Gastroesophageal sphincter (tissue), 4 donors: ENCODE measurements around the gene UGT1A4. TPM values are rescaled to one million over a fixed set of nuclear protein-coding genes. Genes with fewer than 3 reads are reported as not detected.

ENCODE experiments used
- ATAC-seq: fragments of 150-250 bp; one replicate; pipeline ENCODE4 v1.9.1; 2016; ENCODE audit warnings: mild to moderate bottlenecking, moderate library complexity
- H3K27ac ChIP-seq, 4 donors: fragments of 200-600 bp; sonication (generic) in 3 of 4; 1 replicate in 3 of 4; 2 replicates in 1 of 4; pipeline ENCODE4 v1.5.1; 2016 to 2019
- H3K27me3 ChIP-seq: fragments of 200-600 bp; sonication (generic); one replicate; pipeline ENCODE4 v1.5.1; 2019
- H3K36me3 ChIP-seq, 2 donors: fragments of 200-600 bp; sonication (generic); one replicate each; pipeline ENCODE4 v1.5.1; 2019; ENCODE audit warnings: control low read depth in 1 of 2
- H3K4me1 ChIP-seq, 3 donors: fragments of 200-600 bp; sonication (generic); 1 replicate in 2 of 3; 2 replicates in 1 of 3; pipeline ENCODE4 v1.5.1; 2016 to 2019; ENCODE audit warnings: control low read depth in 2 of 3
- H3K4me3 ChIP-seq, 2 donors: fragments of 200-600 bp; sonication (generic); one replicate each; pipeline ENCODE4 v1.5.1; 2019; ENCODE audit warnings: mild to moderate bottlenecking in 1 of 2, moderate library complexity in 1 of 2
- H3K9me3 ChIP-seq, 3 donors: fragments of 200-600 bp; sonication (generic); one replicate each; pipeline ENCODE4 v1.5.1; 2017 to 2019; ENCODE audit warnings: control low read depth in 2 of 3
- EP300 ChIP-seq: sonication (generic); formaldehyde crosslinking; IDR thresholded peaks from one replicate; pipeline ENCODE4 v1.6.1; 2017; ENCODE audit warnings: antibody characterized with exemption, mild to moderate bottlenecking
- POLR2A ChIP-seq, 2 donors: fragments of 450-650 bp; IDR thresholded peaks; one replicate each; pipeline ENCODE4 v1.6.1; 2017; ENCODE audit warnings: antibody characterized with exemption in 2 of 2, mild to moderate bottlenecking in 2 of 2, moderate library complexity in 1 of 2
- POLR2AphosphoS5 ChIP-seq: sonication (generic); formaldehyde crosslinking; IDR thresholded peaks from one replicate; pipeline ENCODE4 v1.6.1; 2017; ENCODE audit warnings: antibody characterized with exemption
- WGBS, 2 donors: methylation state at CpG; one replicate each; pipeline ENCODE4 v1.1.5; 2018; ENCODE audit warnings: low coverage in 1 of 2; 5-methylcytosine and 5-hydroxymethylcytosine counted together
- total RNA-seq, 4 donors: library from RNA; depleted of rRNA; stranded (reverse); fragments of >200 nt; gene quantifications; one replicate each; pipeline ENCODE4 v1.1.0, GENCODE V29; 2016
- TF ChIP-seq, protein P1 (sequence below), 4 experiments: fragments of 200-600 bp in 2 of 4; fragments of 450-650 bp in 2 of 4; sonication (generic) in 1 of 4; IDR thresholded peaks; one replicate each; pipeline ENCODE4 v1.5.1; 2017 to 2019; ENCODE audit warnings: antibody characterized with exemption in 4 of 4, mild to moderate bottlenecking in 2 of 4, moderate library complexity in 2 of 4

Gene UGT1A4
- total RNA-seq, 4 donors from 2014 or later: 0.13 TPM; not detected in 3

DNA sequence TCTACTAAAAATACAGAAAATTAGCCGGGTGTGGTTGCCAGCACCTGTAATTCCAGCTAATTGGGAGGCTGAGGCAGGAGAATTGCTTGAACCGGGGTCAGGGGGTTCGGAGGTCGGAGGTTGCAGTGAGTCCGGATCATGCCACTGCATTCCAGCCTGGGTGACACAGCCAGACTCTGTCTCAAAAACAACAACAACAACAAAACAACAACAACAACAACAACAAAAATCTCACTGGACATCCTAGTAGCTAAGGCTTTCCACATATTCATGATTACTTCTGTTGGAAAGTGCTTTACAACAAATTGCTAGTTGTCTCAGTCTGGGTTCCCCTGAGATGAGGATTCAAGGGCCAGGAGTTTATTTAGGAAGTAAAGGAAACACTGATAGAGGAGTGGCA lies 55.3 kb downstream of the UGT1A4 start:
- TF ChIP-seq, protein P1, sequence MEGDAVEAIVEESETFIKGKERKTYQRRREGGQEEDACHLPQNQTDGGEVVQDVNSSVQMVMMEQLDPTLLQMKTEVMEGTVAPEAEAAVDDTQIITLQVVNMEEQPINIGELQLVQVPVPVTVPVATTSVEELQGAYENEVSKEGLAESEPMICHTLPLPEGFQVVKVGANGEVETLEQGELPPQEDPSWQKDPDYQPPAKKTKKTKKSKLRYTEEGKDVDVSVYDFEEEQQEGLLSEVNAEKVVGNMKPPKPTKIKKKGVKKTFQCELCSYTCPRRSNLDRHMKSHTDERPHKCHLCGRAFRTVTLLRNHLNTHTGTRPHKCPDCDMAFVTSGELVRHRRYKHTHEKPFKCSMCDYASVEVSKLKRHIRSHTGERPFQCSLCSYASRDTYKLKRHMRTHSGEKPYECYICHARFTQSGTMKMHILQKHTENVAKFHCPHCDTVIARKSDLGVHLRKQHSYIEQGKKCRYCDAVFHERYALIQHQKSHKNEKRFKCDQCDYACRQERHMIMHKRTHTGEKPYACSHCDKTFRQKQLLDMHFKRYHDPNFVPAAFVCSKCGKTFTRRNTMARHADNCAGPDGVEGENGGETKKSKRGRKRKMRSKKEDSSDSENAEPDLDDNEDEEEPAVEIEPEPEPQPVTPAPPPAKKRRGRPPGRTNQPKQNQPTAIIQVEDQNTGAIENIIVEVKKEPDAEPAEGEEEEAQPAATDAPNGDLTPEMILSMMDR (IDR thresholded peaks at IDR 0.05): no peak
- TF ChIP-seq POLR2AphosphoS5: no peak
- no peak for TF ChIP-seq POLR2A (IDR thresholded peaks at IDR 0.05)
- TF ChIP-seq EP300: no peak
- 70 to 88% methylated on average over 2 to 5 of the region's 5 CpGs for WGBS, 2 donors
- Histone ChIP-seq H3K4me3 (no peak overlapping the region), H3K27ac (no peak overlapping the region), H3K27me3 (peaks cover 17% of the 10 kb centered on the region), H3K36me3 (no peaks in the 10 kb centered on the region), H3K4me1 (no peaks in the 10 kb centered on the region), H3K9me3 (peaks cover 0 to 26% (median 0%) of the 10 kb centered on the region in 3 donors)
- ATAC-seq: no peak

DNA sequence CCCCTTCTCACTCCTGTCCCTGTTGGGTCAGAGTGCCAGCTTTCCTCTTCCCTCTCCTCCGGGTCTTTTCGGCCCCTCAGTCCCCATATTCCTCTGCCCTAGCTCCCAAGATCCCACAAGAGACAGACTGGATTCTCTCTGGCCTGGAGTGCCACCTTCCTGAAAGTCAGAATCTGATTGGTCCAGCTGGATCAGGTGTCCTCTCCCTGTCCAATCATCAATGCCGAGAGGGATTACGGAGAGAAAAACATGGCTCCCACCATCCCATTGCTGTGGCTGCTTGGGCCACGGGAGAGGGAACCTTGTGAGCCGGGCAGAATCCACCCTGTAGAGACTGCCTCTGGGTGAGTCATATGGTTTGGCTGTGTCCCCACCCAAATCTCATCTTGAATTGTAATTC lies 56.9 kb downstream of the UGT1A4 start:
- TF ChIP-seq, protein P1 (IDR thresholded peaks at IDR 0.05): no peak
- TF ChIP-seq POLR2A (IDR thresholded peaks at IDR 0.05): no peak
- TF ChIP-seq POLR2AphosphoS5: no peak
- no peak for TF ChIP-seq EP300
- Histone ChIP-seq H3K27ac (no peak overlapping the region), H3K9me3 (peaks cover 0 to 26% (median 0%) of the 10 kb centered on the region in 3 donors), H3K4me3 (no peak overlapping the region), H3K4me1 (no peaks in the 10 kb centered on the region), H3K36me3 (no peaks in the 10 kb centered on the region), H3K27me3 (peaks cover 25% of the 10 kb centered on the region)
- no peak for ATAC-seq
- 100% methylated on average over 1 of the region's 6 CpGs; no CpG with 5 or more reads in 1 of the 2 donors for WGBS, 2 donors

DNA sequence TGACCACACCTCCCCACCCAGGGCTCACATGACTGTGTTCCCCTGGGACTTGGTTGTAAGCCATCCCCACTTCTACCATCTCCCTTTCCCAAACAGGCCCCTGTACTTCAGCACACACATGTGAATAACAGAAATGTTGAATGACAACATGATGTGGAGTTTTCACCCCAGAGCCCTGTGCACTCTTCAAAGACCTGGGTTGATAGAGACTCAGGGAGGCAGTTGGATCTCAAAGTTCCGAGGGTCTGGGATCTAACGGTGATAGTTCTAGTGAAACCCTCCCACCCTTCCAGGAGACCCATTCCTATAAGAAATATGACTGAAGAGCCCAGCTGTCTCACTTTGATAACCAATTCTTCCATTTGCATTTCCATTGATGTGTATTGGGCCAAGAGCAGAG lies 59.5 kb downstream of the UGT1A4 start, which contains the start of gene MROH2A:
MROH2A (plus strand) TSS at position 301 of the 400 bp plus-strand sequence. CDS start 1,029 bp downstream, outside the sequence.
- H3K4me3 ChIP-seq: no peak within 1 kb of the TSS
- no peaks in the 10 kb centered on the region for H3K4me1 ChIP-seq
- H3K9me3 ChIP-seq: peaks cover 0 to 26% (median 0%) of the 10 kb centered on the region in 3 donors
- ATAC-seq: no peak
- TF ChIP-seq POLR2AphosphoS5: no peak
- no peak within 1 kb of the TSS for H3K27ac ChIP-seq
- WGBS, 2 donors: 50 to 100% methylated on average over 1 to 2 of the region's 2 CpGs
- H3K36me3 ChIP-seq: no peaks in the 10 kb centered on the region
- peaks cover 25% of the 10 kb centered on the region for H3K27me3 ChIP-seq

DNA sequence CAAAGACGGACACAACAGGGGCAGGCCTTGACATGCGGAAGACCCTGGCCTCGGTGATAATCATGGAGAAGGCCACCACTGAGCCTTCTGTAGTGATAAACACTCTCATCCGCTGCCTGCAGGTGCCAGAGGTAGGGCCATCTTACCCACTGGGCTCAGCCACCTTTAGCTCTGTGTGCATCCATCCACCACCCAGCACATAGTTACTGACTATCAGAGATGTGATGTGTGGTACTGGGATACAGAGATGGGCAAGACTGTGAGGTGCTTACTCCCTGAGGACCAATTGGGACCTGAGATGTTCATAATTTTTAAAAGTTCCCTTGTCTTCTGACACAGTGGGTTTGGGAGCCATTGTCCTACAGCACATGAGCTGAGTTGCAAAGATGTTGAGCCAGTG lies 61.2 kb downstream of the UGT1A4 start:
- no peak for ATAC-seq
- TF ChIP-seq POLR2A (IDR thresholded peaks at IDR 0.05) (no peak), POLR2AphosphoS5 (no peak), EP300 (no peak)
- TF ChIP-seq, protein P1 (IDR thresholded peaks at IDR 0.05): no peak
- 100% methylated on average over 3 of the region's 4 CpGs; no CpG with 5 or more reads in 1 of the 2 donors for WGBS, 2 donors

DNA sequence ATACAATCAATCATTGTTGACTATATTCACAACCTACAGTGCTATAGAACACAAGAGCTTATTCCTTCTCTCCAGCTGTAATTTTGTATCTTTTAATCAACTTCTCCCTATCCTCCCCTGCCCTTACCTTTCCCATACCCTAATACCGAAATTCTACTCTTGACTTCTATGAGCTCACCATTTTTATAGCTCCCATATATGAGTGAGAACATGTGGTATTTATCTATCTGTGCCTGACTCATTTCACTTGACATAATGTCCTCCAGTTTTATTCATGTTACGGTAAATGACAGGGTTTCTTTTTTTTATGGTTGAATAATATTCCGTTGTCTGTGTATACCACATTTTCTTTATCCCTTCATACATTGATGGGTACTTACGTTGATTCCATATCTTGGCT lies 62.2 kb downstream of the UGT1A4 start:
- WGBS, 2 donors: 90 to 100% methylated on average over 3 to 4 of the region's 4 CpGs
- Histone ChIP-seq H3K4me3 (no peak overlapping the region), H3K27ac (no peak overlapping the region), H3K27me3 (peaks cover 23% of the 10 kb centered on the region), H3K9me3 (peaks cover 0 to 19% (median 0%) of the 10 kb centered on the region in 3 donors), H3K4me1 (no peaks in the 10 kb centered on the region), H3K36me3 (no peaks in the 10 kb centered on the region)
- TF ChIP-seq, protein P1 (IDR thresholded peaks at IDR 0.05): no peak
- TF ChIP-seq POLR2AphosphoS5 (no peak), EP300 (no peak), POLR2A (IDR thresholded peaks at IDR 0.05) (no peak)
- ATAC-seq: no peak

More for the DNA sequence above, 61.2 kb downstream of the UGT1A4 start:
- H3K9me3 ChIP-seq: peaks cover 0 to 26% (median 0%) of the 10 kb centered on the region in 3 donors
- peaks cover 28% of the 10 kb centered on the region for H3K27me3 ChIP-seq
- H3K4me3 ChIP-seq: no peak overlapping the region
- H3K27ac ChIP-seq: no peak overlapping the region
- no peaks in the 10 kb centered on the region for H3K36me3 ChIP-seq
- H3K4me1 ChIP-seq: no peaks in the 10 kb centered on the region
